GF-D8 (cell line): ENCODE data around the gene TMED10.
"Not testable (repeated sequence)": the region's sequence is repeated elsewhere in the genome, so short reads cannot be mapped to it uniquely, and the experiment has no call there.

Source experiments
- DNase-seq: peaks from one replicate; lab custom pipeline; 2025; lab: John Stamatoyannopoulos, UW

Gene TMED10

DNA sequence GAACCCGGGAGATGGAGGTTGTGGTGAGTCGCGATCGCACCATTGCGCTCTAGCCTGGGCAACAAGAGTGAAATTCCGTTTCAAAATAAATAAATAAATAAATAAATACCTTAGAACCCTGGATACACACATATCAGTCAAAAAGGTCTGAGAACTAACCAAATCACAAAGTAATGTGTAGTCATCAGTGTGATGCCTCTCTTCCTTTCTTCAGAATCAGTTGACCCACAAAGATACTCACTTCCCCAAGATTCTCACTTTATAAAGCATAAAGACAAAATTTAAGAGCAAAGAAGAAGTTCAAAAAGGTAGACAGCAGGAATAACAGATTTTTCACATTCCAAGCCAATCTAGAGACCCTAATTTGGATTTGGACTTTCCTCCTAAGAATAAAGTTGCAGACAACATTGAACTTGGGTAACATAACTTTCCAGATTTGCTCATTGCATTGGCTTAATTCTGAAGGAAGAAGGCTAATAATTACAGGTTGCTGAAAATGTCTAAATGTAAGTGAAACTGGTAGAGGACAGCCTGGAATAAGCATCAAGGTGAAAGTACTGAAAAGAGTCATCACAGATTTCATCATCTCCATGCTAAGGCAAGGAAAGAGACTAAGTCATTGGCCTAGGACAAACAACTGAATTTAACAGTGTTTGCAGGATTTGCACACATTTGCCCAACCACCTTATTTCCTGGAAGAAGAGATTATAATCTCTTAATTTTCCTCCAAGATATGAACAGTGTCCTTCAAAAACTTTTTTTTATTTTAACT is 17.4 kb downstream of the TMED10 start:
- no peak for DNase-seq

DNA sequence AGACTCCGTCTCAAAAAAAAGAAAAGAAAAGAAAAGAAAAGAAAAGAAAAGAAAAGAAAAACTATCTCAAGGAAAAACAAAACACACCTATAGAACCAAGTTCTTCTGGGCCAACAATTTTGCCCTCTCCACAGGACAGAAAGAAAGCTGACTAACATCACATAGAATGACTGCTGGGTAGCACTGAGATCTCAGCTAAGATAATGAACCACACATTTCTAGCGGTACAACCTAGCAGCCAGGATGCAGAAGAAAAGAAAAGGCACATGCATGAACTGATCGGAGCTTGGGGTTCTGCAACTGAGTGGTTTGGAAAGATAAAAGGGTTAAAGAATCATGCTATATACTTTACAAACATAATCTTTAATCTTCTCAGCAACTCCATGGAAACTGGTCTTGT is 19.5 kb downstream of the TMED10 start:
- no peak for DNase-seq

DNA sequence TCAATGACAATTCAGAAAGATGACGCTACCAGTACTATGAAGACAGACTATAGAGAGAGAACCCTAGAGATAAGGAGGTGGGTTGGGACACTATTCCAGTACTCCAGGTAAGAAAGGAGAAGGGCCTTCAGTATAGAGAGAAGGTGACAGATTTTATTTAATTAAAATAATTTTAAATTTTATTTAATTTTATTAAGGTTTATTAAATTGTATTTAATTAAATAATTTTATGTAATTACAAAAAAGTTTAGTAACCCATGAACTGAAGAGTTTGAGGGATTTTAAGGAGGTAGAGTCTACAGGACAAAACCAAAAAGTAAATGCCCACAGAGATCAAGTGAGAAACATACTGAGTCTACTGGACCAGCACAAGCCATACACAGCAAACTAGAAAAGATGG is 20.3 kb downstream of the TMED10 start:
- no peak for DNase-seq

DNA sequence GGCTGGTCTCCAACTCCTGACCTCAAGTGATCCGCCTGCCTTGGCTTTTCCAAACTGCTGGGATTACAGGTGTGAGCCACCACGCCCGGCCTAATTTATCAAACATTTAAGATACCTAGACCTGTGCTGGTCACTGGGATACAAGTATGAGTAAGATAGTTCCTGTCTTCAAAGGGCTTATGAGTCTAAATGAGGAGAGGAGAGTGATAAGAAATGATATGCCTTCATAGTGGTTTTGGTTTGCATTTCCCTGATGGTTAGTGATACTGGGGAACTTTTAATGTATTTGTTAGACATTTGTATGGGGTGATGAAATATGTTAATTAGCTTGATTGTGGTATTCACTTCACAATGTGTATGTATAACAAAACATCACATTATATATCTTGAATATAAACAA is 21.2 kb downstream of the TMED10 start:
- no peak for DNase-seq

DNA sequence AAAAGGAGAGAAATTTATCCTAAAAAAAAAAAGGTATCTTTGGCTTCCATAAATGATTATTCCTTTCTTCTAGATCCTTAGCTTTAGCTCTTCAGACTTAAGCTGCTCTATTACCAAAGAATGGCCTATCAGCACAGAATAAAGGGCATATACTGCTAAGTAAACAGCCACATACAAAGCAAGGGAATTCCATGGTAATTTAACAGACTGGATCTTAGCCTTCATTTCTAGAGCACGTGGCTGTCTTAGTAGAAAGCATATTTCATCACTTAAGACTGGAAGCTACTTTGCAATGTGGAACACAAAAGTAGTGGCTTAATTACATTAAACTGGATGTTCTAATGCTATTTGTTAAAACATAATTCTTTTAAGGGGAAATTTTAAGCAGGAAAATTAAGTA is 23.1 kb downstream of the TMED10 start:
- DNase-seq: no peak

DNA sequence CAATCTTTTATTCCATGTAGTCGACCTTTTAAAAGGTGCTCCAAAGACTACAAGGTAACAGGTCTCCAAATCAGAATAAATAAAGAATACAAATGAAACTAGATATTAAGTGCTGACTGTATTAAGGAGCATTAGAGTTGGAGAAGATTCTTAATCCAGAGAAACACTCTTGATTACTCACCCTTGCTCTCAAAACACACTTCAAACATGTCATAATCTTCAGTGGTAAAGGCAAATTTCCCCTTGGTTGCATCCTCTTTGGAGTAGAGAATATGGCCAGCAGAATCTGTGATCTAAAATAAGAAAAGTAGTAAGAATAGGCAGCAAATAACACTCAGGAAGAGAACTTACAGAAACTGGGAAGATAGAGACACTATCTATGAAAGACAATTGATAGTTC is 24.6 kb downstream of the TMED10 start:
- DNase-seq: no peak

DNA sequence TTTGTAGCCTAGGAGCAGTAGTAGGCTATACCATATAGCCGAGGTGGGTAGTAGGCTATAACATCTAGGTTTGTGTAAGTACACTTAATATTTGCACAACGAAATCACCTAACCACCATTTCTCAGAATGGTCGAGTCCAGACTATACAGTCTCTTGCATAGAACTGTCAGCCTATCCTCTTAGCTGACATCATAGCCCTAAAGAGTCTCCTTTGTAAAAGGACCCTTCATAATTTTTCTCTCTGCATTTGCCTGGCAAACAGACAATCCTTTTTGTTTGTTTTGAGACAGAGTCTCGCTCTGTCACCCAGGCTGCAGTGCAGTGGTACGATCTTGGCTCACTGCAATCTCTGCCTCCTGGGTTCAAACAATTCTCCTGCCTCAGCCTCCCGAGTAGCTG is 25.8 kb downstream of the TMED10 start:
- DNase-seq: not testable (repeated sequence)

DNA sequence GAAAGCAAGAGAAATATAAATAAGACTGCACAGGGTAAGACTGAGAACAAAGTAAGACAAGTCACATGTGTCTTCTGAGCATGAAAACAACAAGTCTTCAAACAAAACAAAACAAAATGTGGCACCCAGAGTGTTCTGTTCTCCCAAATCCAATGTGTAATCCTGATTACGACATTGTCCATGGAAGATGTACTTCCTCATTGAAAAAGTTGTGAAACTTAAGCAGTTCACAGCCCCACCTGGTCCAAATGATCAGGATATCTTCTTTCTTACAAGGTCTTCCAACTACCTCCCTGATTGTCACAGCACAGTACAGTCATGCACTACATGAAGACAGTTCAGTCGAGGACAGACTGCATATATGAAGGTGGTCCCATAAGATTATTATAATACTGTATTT is 26.3 kb downstream of the TMED10 start:
- DNase-seq: no peak

DNA sequence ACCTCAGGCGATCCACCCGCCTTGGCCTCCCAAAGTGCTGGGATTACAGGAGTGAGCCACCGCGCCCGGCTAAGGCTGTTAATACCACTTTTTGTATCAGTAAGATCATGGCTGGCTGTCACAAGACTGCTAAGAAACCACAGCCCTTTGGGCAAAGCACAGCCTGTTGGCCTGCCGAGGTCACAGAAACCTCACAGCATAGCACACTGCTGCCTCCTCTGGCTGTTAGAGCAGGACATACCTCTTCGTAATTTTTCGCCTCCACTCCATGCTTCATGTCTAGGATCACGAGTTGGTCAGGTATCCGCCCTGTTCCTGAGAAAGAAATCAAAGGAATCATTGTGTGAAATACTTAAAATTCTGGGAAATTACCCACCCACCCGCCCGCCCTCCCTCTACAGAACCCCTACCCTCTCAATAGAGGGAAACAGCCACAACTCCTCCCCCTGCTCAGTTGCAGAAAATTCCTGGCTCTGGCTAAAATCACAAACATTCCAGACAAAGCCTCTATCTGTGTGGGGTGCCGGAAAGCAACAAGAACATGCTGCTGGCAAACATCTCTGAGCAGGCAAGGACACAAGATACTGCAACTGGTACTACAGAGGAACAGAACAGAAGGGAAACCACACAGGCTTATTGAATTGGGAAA is 28.9 kb downstream of the TMED10 start:
- DNase-seq: no peak

DNA sequence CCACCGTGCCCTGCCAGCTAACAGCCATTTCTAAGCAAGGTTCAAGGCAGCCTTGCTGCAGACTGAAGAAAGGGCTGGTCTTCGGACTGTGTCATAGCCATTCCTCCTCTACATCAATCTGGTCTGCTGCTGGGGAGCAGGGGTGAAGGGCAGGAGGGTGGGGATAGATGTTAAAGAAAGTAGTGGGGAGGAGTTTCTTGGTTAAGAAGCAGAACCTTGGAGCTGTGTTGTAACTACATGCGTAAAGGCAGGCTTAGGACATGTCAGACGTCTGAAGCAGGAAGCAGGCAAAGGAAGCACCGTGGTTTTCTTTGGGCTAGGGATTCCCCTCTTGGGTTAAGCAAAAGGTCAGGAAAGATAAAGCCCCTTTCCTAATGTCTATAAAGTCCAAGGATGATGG is 31.5 kb downstream of the TMED10 start:
- peak; percentile 8 for DNase-seq

DNA sequence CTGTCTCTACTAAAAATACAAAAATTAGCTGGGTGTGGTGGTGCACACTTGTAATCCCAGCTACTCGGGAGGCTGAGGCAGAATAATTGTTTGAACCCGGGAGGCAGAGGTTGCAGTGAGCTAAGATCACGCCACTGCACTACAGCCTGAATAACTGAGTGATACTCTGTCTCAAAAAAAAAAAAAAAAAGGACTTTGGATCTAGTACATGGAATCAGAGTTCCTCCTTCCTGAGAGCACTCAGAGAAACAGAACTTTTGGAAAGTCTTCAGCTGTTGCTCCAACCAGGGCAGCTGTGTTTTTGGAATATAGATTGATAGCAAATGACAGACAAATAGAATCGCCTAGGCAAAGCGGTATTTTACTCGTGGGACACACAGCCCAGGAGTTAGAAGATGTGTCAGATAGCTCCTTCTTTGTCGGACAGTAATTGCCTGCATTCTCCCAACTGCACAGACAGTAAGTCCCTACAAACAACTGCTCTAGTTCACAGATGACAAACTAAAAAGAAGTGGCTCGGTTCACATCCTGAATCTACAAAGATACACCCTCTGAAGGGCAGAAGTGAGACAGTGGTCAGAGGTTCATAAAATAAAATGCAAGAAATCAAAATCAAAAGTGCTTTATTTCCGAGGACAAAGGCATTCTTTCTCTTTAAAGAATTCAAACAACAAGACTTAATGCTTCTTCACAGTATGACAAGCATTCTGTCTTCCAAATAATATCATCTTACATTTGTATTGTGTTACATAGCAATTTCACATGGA is 32.5 kb downstream of the TMED10 start:
- no peak for DNase-seq

DNA sequence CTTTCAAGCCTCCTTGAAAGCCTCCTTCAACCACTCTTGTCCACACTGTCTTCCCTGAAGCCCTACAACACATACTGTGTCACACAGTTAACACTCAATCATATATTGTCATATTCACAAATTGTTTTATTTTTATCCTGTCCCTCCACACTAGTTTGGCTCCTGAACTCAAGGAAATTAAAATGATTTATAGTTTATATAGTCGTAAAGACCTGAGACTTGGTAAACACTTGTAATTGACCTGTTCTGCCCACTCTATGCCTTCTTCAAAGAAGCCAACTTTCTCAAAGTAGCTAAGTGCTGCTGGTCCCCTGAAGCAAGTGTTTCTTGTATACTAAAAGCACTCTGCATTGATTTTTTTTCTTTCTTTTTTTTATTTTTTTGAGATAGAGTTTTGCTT is 33.9 kb downstream of the TMED10 start:
- no peak for DNase-seq

DNA sequence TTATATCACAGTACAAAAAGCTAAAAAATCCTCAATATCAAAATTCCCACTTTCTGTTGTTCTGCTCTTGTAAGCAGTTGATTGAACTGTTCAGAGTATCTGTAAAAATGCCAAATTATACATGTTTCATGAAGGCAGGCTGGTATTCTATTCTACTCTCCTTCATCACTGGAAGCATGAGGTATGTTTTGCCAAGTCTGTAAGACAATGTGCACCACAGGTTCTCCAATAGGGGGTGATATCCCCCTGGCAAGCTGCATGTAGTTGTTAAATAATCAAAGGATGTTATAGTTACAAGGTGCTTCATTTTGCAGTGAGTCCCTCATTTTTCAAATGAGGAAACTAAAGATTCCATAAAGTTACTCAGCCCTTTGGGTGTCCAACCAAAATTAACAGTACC is 34.4 kb downstream of the TMED10 start:
- no peak for DNase-seq

DNA sequence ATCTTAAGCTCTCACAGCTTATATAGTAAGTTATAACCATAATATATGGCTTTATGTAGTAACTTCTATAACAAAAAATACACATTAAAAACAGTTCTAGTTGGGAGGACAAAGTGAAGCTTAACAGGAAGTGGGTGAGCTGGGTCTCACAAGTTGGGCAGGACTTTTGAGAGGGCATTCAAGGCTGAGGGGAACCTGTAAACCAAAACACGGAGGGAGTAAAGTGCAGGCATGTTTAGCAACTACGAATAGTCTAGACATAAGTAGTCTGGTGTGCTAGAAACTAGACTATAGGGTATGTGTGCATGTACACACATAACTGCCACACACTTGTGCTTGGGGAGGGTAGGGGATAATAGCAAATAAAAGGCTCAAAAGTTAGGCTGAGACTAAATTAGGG is 35.4 kb downstream of the TMED10 start:
- no peak for DNase-seq

DNA sequence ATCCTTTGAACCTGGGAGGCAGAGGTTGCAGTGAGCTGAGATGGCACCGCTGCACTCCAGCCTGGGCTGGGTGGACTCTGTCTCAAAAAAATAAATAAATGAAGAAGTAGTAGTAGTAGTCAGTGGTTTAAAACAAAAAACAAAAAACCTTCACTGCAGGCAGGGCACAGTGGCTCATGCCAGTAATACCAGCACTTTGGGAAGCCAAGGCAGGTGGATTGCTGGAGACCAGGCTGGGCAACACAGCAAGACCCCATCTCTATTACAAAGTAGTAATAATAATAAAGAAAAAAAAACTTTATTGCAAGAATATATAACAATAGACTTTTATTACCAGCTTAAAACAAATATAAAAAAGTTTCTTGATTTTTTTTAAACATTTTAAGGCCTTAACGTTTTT is 35.8 kb downstream of the TMED10 start:
- no peak for DNase-seq

DNA sequence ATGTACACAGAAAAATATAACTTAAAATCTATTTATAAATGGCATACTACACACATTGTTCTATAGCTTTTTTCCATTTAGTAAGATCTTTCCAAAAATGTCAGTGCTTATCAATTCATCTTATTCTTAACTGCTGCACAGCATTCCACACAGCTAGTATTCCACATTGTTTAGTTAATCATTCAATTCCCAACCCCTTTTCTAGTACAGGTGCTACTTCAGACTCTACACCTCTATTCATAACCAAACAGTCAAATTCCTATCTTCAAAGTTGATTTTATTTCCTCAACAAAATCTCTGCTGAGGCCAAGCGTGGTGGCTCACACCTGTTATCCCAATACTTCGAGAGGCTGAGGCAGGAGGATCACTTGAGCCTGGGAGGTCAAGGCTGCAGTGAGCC is 37.2 kb downstream of the TMED10 start:
- no peak for DNase-seq

DNA sequence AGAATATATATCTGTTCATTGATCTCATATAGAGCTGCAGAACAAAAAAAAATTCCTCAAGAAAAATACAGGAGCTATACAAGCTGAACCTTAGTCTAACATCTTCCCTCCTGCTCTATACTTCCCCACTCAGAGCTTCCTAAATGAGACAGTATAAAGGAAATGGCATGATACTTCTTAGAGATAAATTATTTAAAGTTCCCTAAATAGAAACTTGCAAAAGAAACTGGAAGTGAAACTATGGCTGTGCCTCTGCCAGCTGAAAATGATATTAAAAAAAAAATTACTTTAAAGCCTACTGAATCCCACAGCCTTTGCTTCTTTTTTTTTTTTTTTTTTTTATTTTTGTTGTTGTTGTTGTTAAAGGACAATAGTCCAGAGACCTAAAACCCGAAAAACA is 37.9 kb downstream of the TMED10 start:
- peak; percentile 18 for DNase-seq

DNA sequence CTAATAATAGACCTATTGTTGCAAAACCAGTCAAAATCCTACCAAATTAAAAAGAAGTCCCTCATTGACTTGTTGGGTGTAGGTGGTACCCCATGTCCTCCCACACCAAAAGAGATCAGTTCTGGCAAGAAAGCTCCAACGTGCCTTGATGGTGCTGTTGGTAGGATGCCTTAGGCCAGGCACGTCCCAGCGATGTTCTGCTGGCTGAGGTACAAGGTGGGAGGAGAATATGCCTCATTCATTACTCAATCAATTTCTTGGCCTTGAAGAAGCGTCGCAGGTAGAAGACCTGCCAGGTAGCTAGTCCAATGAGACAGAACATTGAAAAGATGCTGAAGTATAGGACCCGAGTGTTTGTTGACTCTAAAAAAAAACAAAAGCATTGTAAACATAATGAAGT is 41.8 kb downstream of the TMED10 start:
- no peak for DNase-seq

DNA sequence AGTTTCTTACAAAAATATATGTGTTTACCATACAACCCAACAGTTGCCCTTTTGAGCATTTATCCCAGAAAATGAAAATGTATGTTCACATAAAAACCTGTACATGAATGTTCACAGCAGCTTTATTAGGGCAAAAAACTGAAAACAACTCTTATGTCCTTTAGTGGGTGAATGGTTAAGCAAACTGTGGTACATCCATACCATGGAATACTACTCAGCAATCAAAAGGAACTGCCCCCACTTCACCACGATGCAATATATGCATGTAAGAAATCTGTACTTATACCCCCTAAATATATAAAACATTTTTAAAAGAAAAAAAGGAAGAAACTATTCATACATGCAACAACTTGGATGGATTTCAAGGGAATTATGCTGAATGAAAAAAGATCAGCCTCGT is 42.8 kb downstream of the TMED10 start:
- DNase-seq: no peak

DNA sequence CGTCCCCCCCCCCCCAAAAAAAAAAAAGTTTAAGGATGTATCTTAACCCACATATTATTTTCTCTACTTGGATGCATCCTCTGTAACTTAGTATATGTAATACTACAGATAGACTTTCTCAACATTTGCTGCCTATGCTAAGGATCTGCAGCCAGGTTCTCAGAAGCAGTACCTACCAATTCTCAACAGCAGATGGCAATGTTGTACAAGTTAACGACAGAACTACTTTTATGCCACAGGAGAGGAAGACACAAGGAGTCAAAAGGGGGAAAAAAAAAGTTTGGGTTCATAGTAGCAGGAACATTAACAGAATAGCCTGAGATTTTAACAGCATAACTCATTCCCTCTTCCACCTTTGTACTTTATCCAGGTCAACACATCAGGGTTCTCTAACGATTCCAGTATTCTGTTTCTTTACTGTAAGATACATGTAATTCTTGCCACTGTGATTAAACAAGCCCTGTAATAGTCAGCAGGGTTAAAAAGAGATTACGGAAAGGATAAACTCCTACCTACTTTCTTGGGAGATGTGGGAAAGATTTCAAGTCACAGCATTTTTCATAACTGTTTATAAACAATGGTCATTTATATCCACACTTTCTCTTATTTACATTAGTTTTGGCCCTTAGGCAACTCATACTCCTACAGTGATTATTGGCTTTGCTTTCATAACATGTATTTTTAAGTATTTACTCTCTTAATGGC is 43.9 kb downstream of the TMED10 start:
- DNase-seq: peak; percentile 21

DNA sequence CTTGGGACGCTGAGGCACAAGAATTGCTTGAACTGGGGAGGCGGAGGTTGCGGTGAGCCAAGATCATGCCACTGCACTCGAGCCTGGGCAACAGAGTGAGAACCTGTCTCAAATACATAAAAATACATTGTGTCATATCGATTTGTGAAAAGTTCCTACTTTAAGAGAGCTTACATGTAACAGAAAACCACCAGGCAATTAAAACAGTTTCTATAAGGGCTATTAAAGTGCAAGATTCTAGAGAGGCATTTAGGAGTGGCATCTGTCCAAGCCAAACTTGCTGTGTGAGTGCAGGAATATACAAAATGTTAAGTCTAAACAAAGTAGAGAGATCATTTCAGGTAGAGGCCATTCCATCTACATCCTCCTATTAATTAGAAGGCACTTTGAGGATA is 47.8 kb downstream of the TMED10 start:
- DNase-seq: no peak

DNA sequence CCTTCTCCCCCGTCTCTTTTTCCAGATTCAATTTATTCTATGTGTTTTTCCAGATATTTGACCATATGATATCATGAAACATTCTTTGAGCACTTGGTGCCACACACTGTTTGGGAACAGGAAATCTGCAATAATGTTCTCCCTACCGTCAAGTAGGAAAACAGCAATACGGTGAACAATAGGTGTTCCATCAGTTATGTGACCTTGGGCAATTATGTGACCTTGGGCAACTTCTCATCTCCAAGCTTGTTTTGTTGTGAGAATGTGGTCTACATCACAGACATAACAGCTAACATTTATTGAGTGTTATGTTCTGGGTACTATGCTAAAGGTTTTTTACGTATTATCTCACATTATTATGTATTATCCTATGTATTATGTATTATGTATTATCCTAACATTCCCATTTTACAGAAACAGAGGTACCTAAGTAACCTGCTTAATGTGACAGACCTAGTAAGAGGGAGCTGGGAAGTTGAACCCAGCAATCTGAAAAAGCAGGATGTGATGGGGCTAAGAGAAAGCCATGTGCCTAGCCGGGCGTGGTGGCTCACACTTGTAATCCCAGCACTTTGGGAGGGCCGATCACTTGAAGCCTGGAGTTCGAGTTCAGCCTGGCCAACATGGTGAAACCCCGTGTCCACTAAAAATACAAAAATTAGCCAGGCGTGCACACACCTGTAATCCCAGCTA is 48.4 kb downstream of the TMED10 start:
- DNase-seq: no peak
